Endothelial cell of umbilical vein (primary cell): ENCODE measurements around the gene HP.
"Not testable (repeated sequence)": the region's sequence is repeated elsewhere in the genome, so short reads cannot be mapped to it uniquely, and the experiment has no call there.

Experiments
- CTCF ChIP-seq, 2 donors: IDR thresholded peaks; 1 replicate in 1 of 2; 2 replicates in 1 of 2; pipeline ENCODE4 v1.5.1; 2011; ENCODE audit warnings: low read length in 2 of 2, mild to moderate bottlenecking in 2 of 2, moderate library complexity in 2 of 2, control low read depth in 1 of 2, inconsistent platforms in 1 of 2, low read depth in 1 of 2; ENCODE audit not compliant: insufficient read depth in 1 of 2; ENCODE audit errors: extremely low read depth in 1 of 2
- JUN ChIP-seq: IDR thresholded peaks from 2 replicates; pipeline ENCODE4 v1.6.1; 2011; ENCODE audit warnings: borderline replicate concordance, low read depth; ENCODE audit not compliant: insufficient read length, insufficient read depth
- MAX ChIP-seq: IDR thresholded peaks from 2 replicates; pipeline ENCODE4 v1.6.1; 2011; ENCODE audit not compliant: insufficient read depth, insufficient read length
- POLR2A ChIP-seq: IDR thresholded peaks from 2 replicates; pipeline ENCODE4 v1.6.1; 2012; ENCODE audit warnings: low read depth, mild to moderate bottlenecking, control low read depth, low read length
- POLR2AphosphoS5 ChIP-seq: IDR thresholded peaks from 2 replicates; pipeline ENCODE4 v1.6.1; 2012; ENCODE audit warnings: low read depth, mild to moderate bottlenecking, control low read depth, low read length, moderate library complexity; ENCODE audit not compliant: insufficient read depth

GRCh38 chr16:72059060-72059459, 4.8 kb downstream of the HP start:
- not testable (repeated sequence) for TF ChIP-seq POLR2AphosphoS5; CTCF (IDR thresholded peaks at IDR 0.05; ENCODE audit: extremely low read depth in 1 of 2, insufficient read depth in 1 of 2, low read depth in 1 of 2, low read length in 2 of 2); MAX; JUN; POLR2A
